Activated CD4-positive, alpha-beta memory T cell treated with anti-CD3 and anti-CD28 coated beads for 36 hours (primary cell): Measurements from ENCODE around the gene MT1X. TPM values are rescaled to one million over a fixed set of nuclear protein-coding genes. Genes with fewer than 3 reads are reported as not detected.

ENCODE experiments used
- CTCF ChIA-PET: fragments of 350-600 bp; sonication (Branson Sonifier 250); formaldehyde crosslinking; loops from one replicate; lab custom pipeline; 2021; ENCODE audit warnings: antibody characterized with exemption, inconsistent platforms; lab: Charles Lee
- POLR2A ChIA-PET: fragments of 350-600 bp; sonication (Branson Sonifier 250); formaldehyde crosslinking; loops from one replicate; lab custom pipeline; 2021; ENCODE audit warnings: antibody characterized with exemption; lab: Charles Lee
- DNase-seq: peaks from one replicate; pipeline ENCODE4 v3.0.0-alpha.2; 2020
- H3K27ac Mint-ChIP-seq: one replicate; pipeline ENCODE4 v1.8.0; 2021; ENCODE audit warnings: mixed read lengths
- H3K27me3 Mint-ChIP-seq: one replicate; pipeline ENCODE4 v1.8.0; 2021; ENCODE audit warnings: mixed read lengths
- H3K36me3 Mint-ChIP-seq: one replicate; pipeline ENCODE4 v1.8.0; 2021; ENCODE audit warnings: mixed read lengths
- H3K4me1 Mint-ChIP-seq: one replicate; pipeline ENCODE4 v1.8.0; 2021; ENCODE audit warnings: low read depth, mixed read lengths
- H3K4me3 Mint-ChIP-seq: one replicate; pipeline ENCODE4 v1.8.0; 2021; ENCODE audit warnings: mild to moderate bottlenecking, mixed read lengths
- H3K9me3 Mint-ChIP-seq: one replicate; pipeline ENCODE4 v1.8.0; 2021; ENCODE audit warnings: mixed read lengths
- intact Hi-C: fragments of 100-400 bp; cut with micrococcal nuclease; formaldehyde crosslinking; loops from one replicate; pipeline ENCODE4 v1.15.1; 2023
- total RNA-seq, 2 experiments: library from RNA; stranded (reverse); gene quantifications; one replicate each; pipeline ENCODE4 v1.2.3, GENCODE V29; 2021

Gene MT1X
- total RNA-seq, 2 experiments from 2014 or later, result 31.9 to 38.1 TPM

GRCh38 chr16:56643080-56643778, 39.0 kb upstream of the MT1X start:
- Mint-ChIP-seq H3K27ac (no peak overlapping the region), H3K4me3 (peak overlapping the region; percentile 54), H3K36me3 (no peaks in the 10 kb centered on the region), H3K27me3 (peaks cover 36% of the 10 kb centered on the region), H3K4me1 (peaks cover 18% of the 10 kb centered on the region), H3K9me3 (no peaks in the 10 kb centered on the region)
- ChIA-PET POLR2A (no interaction called here), CTCF (interaction anchor here (0.6 to 3.2 kb wide), 25 partner anchors 9 to 370 kb away, joined by 3 to 27 read pairs (median 4); partner anchors contain the start of genes MT1E and MT2A)
- peak; percentile 89 for DNase-seq
- intact Hi-C loops, result loop anchor here (1.0 to 5.0 kb wide), 5 partner anchors 15 to 66 kb away; partner anchors contain the start of genes MT1X and MT2A

DNA sequence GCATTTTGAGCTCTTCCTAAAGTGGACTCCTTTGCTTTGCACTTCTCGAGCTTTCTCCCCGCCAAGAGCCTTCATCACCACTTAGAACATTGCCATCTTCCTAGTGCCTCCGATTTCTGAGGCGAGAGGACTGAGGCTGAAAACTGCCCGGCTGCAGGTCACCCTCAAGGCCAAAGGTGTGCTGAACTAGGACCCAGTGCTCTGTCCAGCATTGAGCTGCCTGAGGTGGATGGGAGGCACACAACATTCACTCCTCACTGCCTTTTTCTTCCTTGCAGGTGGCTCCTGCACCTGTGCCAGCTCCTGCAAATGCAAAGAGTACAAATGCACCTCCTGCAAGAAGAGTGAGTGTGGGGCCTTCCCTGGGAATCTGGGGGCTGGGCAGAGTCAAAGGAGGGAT, 38.4 kb upstream of the MT1X start:
- Mint-ChIP-seq H3K27ac (no peak overlapping the region), H3K27me3 (peaks cover 38% of the 10 kb centered on the region), H3K4me1 (peaks cover 18% of the 10 kb centered on the region), H3K9me3 (no peaks in the 10 kb centered on the region), H3K4me3 (peak overlapping the region; percentile 54), H3K36me3 (no peaks in the 10 kb centered on the region)
- DNase-seq, result no peak
- intact Hi-C loops, result loop anchor here (1.0 to 5.0 kb wide), 5 partner anchors 14 to 67 kb away; partner anchors contain the start of genes MT1X and MT2A
- ChIA-PET POLR2A (no interaction called here), CTCF (interaction anchor here (0.6 to 3.2 kb wide), 21 partner anchors 9 to 210 kb away, joined by 3 to 27 read pairs (median 4); partner anchors contain the start of genes MT1E and MT2A)

DNA sequence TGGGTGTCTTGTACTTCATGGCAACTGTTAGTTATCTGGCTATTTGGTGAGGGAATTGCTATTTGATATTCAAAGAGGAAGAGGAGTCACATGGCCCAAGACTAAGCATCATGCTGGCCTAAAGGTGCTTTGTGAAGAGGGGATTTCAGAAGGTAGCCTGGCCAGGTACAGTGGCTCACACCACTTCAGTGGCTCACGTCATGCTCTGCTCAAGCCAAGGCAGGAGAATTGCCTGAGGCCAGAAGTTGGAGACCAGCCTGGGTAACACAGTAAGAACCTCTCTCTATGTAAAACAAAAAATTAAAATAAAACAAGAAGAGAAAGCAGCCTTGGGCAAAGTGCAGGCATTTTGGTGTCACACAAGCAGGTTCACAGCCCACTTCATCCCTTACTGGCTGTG, 37.0 kb upstream of the MT1X start:
- intact Hi-C loops, result no loop called here
- peaks cover 27% of the 10 kb centered on the region for H3K27me3 Mint-ChIP-seq
- CTCF ChIA-PET, result interaction anchor here (0.7 kb wide), 1 partner anchor 23 kb away, joined by 3 read pairs; no protein-coding TSS in a partner anchor

DNA sequence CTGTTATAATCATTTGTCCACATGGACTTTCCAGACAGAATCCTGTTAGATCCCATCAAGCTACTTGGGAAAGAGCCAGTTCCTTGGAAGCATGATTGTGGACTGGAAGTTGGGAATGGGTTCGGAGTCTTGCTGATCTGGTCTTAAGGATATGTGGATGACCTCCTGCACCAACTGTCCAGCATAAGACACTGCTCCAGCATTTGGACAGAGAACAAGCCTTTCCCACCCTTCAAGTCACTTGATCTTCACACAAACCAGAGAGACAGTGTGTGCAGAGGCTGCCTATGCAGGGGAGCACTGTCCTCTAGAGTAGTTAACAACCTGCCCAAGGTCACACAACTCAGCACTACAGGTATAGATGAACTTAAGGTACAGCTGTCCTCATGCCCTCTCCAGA, 36.4 kb upstream of the MT1X start:
- no peak for DNase-seq
- ChIA-PET POLR2A (no interaction called here), CTCF (interaction anchor here (0.7 kb wide), 1 partner anchor 23 kb away, joined by 3 read pairs; no protein-coding TSS in a partner anchor)
- Mint-ChIP-seq H3K9me3 (no peaks in the 10 kb centered on the region), H3K27me3 (peaks cover 23% of the 10 kb centered on the region), H3K36me3 (no peaks in the 10 kb centered on the region), H3K4me3 (no peak overlapping the region), H3K27ac (no peak overlapping the region), H3K4me1 (peaks cover 18% of the 10 kb centered on the region)
- intact Hi-C loops, result no loop called here

More for the DNA sequence above, 37.0 kb upstream of the MT1X start:
- Mint-ChIP-seq H3K4me1 (peaks cover 18% of the 10 kb centered on the region), H3K36me3 (no peaks in the 10 kb centered on the region), H3K27ac (no peak overlapping the region), H3K9me3 (no peaks in the 10 kb centered on the region), H3K4me3 (no peak overlapping the region)
- POLR2A ChIA-PET, result no interaction called here
- no peak for DNase-seq

DNA sequence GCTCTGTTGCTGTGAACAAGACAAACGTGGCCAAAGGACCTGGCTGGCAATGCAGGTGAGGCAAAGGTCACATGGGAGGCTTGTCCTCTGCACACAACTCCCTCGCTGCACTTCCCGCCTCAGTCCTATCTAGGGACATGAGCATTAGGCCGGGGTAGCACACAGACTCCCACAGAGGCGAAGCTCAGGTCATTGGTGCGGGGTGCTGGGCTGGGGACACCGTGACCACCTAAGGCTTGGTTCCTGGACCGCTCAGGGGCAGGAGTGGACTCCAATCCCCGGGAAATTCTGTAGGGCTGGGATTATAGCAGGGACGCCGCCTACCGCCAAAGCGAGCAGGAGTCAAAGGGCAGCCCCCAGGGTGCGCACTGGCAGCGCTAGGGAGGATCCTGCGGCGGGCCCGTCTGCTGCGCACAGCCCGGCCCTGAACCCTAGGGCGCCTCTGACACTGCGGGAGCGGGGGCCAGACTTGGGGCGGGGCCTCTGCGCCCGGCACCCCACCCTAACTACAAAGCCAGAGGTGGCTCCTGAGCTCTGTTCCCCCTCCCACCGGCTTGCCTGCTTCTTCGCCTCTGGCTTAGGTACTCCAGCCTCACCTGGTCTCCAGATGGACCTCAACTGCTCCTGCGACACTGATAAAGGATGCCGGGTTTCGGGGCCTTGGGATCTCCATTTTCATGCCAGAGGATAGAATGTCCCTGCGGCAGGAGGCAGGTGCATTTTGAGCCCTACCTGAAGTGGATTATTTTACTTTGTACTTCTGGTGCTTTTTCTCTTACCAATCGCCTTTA, 34.4 kb upstream of the MT1X start:
- no peak for DNase-seq
- H3K4me1 Mint-ChIP-seq, result peaks cover 12% of the 10 kb centered on the region
- no peaks in the 10 kb centered on the region for H3K36me3 Mint-ChIP-seq
- no peak overlapping the region for H3K4me3 Mint-ChIP-seq
- H3K27ac Mint-ChIP-seq, result no peak overlapping the region
- ChIA-PET POLR2A (no interaction called here), CTCF (interaction anchor here (1.6 kb wide), 1 partner anchor 71 kb away, joined by 3 read pairs; no protein-coding TSS in a partner anchor)
- peaks cover 30% of the 10 kb centered on the region for H3K27me3 Mint-ChIP-seq
- intact Hi-C loops, result no loop called here
- H3K9me3 Mint-ChIP-seq, result no peaks in the 10 kb centered on the region

GRCh38 chr16:56649271-56649670, 33.0 kb upstream of the MT1X start:
- no peaks in the 10 kb centered on the region for H3K36me3 Mint-ChIP-seq
- POLR2A ChIA-PET, result no interaction called here

GRCh38 chr16:56649820-56650219, 32.5 kb upstream of the MT1X start:
- no peaks in the 10 kb centered on the region for H3K9me3 Mint-ChIP-seq
- no peak for DNase-seq
- intact Hi-C loops, result no loop called here
- H3K4me1 Mint-ChIP-seq, result no peaks in the 10 kb centered on the region
- no peaks in the 10 kb centered on the region for H3K36me3 Mint-ChIP-seq
- CTCF ChIA-PET, result no interaction called here
- peaks cover 34% of the 10 kb centered on the region for H3K27me3 Mint-ChIP-seq
- H3K4me3 Mint-ChIP-seq, result no peak overlapping the region
- no peak overlapping the region for H3K27ac Mint-ChIP-seq
- POLR2A ChIA-PET, result no interaction called here

More at GRCh38 chr16:56649271-56649670, 33.0 kb upstream of the MT1X start:
- H3K4me3 Mint-ChIP-seq, result no peak overlapping the region
- no peak for DNase-seq
- peaks cover under 1% of the 10 kb centered on the region for H3K4me1 Mint-ChIP-seq
- H3K27me3 Mint-ChIP-seq, result peaks cover 34% of the 10 kb centered on the region
- intact Hi-C loops, result no loop called here
- no peaks in the 10 kb centered on the region for H3K9me3 Mint-ChIP-seq
- CTCF ChIA-PET, result no interaction called here
- H3K27ac Mint-ChIP-seq, result no peak overlapping the region

- CTCF ChIA-PET, result no interaction called here
- no peak within 1 kb of the TSS for H3K4me3 Mint-ChIP-seq
- POLR2A ChIA-PET, result no interaction called here
- no peaks in the 10 kb centered on the region for H3K36me3 Mint-ChIP-seq
- H3K27me3 Mint-ChIP-seq, result peaks cover 34% of the 10 kb centered on the region
- no peak within 1 kb of the TSS for H3K27ac Mint-ChIP-seq
- no peaks in the 10 kb centered on the region for H3K9me3 Mint-ChIP-seq
- DNase-seq, result no peak
- intact Hi-C loops, result no loop called here
- H3K4me1 Mint-ChIP-seq, result no peaks in the 10 kb centered on the region
Measured at GRCh38 chr16:56651586-56651985, 30.7 kb upstream of the MT1X start, which contains the start of gene MT1B. Gene MT1B, plus strand, starts transcription at chr16:56651886. Its CDS starts 68 bp downstream, at chr16:56651954.

- peaks cover 29% of the 10 kb centered on the region for H3K27me3 Mint-ChIP-seq
- POLR2A ChIA-PET, result interaction anchor here (0.6 kb wide), 1 partner anchor 40 kb away, joined by 3 read pairs; no protein-coding TSS in a partner anchor
- CTCF ChIA-PET, result interaction anchor here (1.8 kb wide), 1 partner anchor 9 kb away, joined by 5 read pairs; no protein-coding TSS in a partner anchor
- no peak for DNase-seq
- H3K9me3 Mint-ChIP-seq, result no peaks in the 10 kb centered on the region
- no peak overlapping the region for H3K27ac Mint-ChIP-seq
- H3K4me3 Mint-ChIP-seq, result no peak overlapping the region
- H3K36me3 Mint-ChIP-seq, result no peaks in the 10 kb centered on the region
- intact Hi-C loops, result no loop called here
- H3K4me1 Mint-ChIP-seq, result peaks cover 4% of the 10 kb centered on the region
Measured at GRCh38 chr16:56652600-56652999, 29.7 kb upstream of the MT1X start.

DNA sequence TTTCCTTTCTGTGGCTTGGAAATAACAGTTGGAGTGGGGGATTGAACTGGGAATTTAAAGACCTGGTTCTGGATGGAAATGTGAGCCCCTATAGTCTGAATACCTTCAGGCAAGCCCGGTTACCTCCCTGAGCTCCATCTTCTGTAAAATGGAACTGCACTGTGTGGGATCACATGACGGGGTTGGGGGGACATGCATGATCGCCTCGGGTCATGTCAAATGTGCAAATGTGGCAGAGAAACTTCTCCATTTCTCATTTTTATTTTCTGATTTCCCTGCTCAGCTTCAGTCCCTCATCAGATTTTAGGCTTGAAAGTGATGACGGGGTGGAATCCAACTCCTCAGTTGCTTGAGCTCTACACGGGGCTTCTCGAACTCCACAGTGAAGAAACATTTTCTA, 29.1 kb upstream of the MT1X start:
- DNase-seq, result no peak
- H3K4me1 Mint-ChIP-seq, result peaks cover 8% of the 10 kb centered on the region
- POLR2A ChIA-PET, result no interaction called here
- H3K4me3 Mint-ChIP-seq, result no peak overlapping the region
- H3K27me3 Mint-ChIP-seq, result peaks cover 26% of the 10 kb centered on the region
- no peak overlapping the region for H3K27ac Mint-ChIP-seq
- intact Hi-C loops, result no loop called here
- H3K9me3 Mint-ChIP-seq, result no peaks in the 10 kb centered on the region
- CTCF ChIA-PET, result interaction anchor here (1.8 kb wide), 1 partner anchor 10 kb away, joined by 5 read pairs; no protein-coding TSS in a partner anchor
- H3K36me3 Mint-ChIP-seq, result no peaks in the 10 kb centered on the region

- H3K4me1 Mint-ChIP-seq, result peaks cover 14% of the 10 kb centered on the region
- H3K4me3 Mint-ChIP-seq, result peak within 1 kb of the TSS; percentile 94
- intact Hi-C loops, result loop anchor here (1.0 to 2.0 kb wide), 3 partner anchors 14 to 47 kb away; no protein-coding TSS in a partner anchor
- no peaks in the 10 kb centered on the region for H3K9me3 Mint-ChIP-seq
- ChIA-PET POLR2A (no interaction called here), CTCF (interaction anchor here (1.0 kb wide), 1 partner anchor 44 kb away, joined by 5 read pairs; no protein-coding TSS in a partner anchor)
- H3K36me3 Mint-ChIP-seq, result no peaks in the 10 kb centered on the region
- peak within 1 kb of the TSS; percentile 69 for H3K27ac Mint-ChIP-seq
- H3K27me3 Mint-ChIP-seq, result peaks cover 4% of the 10 kb centered on the region
- peak; percentile 84 for DNase-seq
Measured at GRCh38 chr16:56657555-56658326, 24.5 kb upstream of the MT1X start, which contains the start of gene MT1F. Gene MT1F, plus strand, starts transcription at chr16:56657959. Its CDS starts 100 bp downstream, at chr16:56658059.
